SK-N-SH treated with all-trans-retinoic acid at 6 μM for 48 hours (cell line): Measurements from ENCODE around the gene OR10A6.

Experiments used
- ARNTL ChIP-seq: fragments of 450-650 bp; formaldehyde crosslinking; IDR thresholded peaks from 2 replicates; pipeline ENCODE4 v1.5.0; 2020; ENCODE audit warnings: low read depth, mild to moderate bottlenecking, moderate library complexity, borderline replicate concordance
- ISL1 ChIP-seq: fragments of 250-450 bp; sonication (Bioruptor Pico); IDR thresholded peaks from 2 replicates; pipeline ENCODE4 v2.1.2; 2022; ENCODE audit warnings: mild to moderate bottlenecking, moderate library complexity
- PATZ1 ChIP-seq: fragments of 250-450 bp; sonication (Bioruptor Pico); IDR thresholded peaks from 2 replicates; pipeline ENCODE4 v1.8.0; 2020; ENCODE audit warnings: mild to moderate bottlenecking, moderate library complexity, borderline replicate concordance
- TCF4 ChIP-seq: fragments of 250-450 bp; sonication (Bioruptor Pico); IDR thresholded peaks from 2 replicates; pipeline ENCODE4 v1.8.0; 2021; ENCODE audit warnings: mild to moderate bottlenecking, moderate library complexity, borderline replicate concordance
- ZFP3 ChIP-seq: fragments of 250-450 bp; sonication (Bioruptor Pico); IDR thresholded peaks from 2 replicates; pipeline ENCODE4 v1.5.0; 2020; ENCODE audit warnings: mild to moderate bottlenecking, moderate library complexity
- ZNF565 ChIP-seq: fragments of 450-650 bp; formaldehyde crosslinking; conservative IDR thresholded peaks from 2 replicates; pipeline ENCODE4 v1.5.0; 2020; ENCODE audit warnings: low read depth, mild to moderate bottlenecking, moderate library complexity
- ZNF70 ChIP-seq: fragments of 450-650 bp; formaldehyde crosslinking; IDR thresholded peaks from 2 replicates; pipeline ENCODE4 v1.5.0; 2020; ENCODE audit warnings: mild to moderate bottlenecking, moderate library complexity

GRCh38 chr11:7907121-7907520 lies 23.9 kb downstream of the OR10A6 start:
- TF ChIP-seq ISL1 (CRISPR knock-in tag) = no peak
- no peak for TF ChIP-seq PATZ1 (CRISPR knock-in tag)
- TF ChIP-seq ARNTL (CRISPR knock-in tag) = no peak
- TF ChIP-seq ZNF565 (CRISPR knock-in tag) = no peak
- no peak for TF ChIP-seq ZNF70 (CRISPR knock-in tag)
- TF ChIP-seq ZFP3 (CRISPR knock-in tag) = no peak
- TF ChIP-seq TCF4 (CRISPR knock-in tag) = no peak
